NB4 (cell line): Measurements from ENCODE around the gene CTDP1.

Source experiments
- CTCF ChIP-seq: IDR thresholded peaks from one replicate; pipeline ENCODE4 v1.5.1; 2012; ENCODE audit warnings: low read depth, low read length
- MAX ChIP-seq: IDR thresholded peaks from 2 replicates; pipeline ENCODE4 v1.6.1; 2011; ENCODE audit warnings: low read depth, low read length
- MYC ChIP-seq: IDR thresholded peaks from 2 replicates; pipeline ENCODE4 v1.6.1; 2011; ENCODE audit warnings: low read depth, low read length
- POLR2A ChIP-seq: IDR thresholded peaks from 2 replicates; pipeline ENCODE4 v1.6.1; 2011; ENCODE audit warnings: mild to moderate bottlenecking; ENCODE audit not compliant: insufficient read length; ENCODE audit errors: extremely low read depth

- TF ChIP-seq CTCF (no peak), POLR2A (no peak), MAX (no peak), MYC (no peak)
Observed at GRCh38 chr18:79658366-79658765, 21.2 kb upstream of the CTDP1 start.
